K562 (cell line): ENCODE measurements around the gene MYO5C. TPM values are rescaled to one million over a fixed set of nuclear protein-coding genes. Genes with fewer than 3 reads are reported as not detected.

Experiments
- ATAC-seq: fragments of 200-7000 bp; cut with Tn5 transposase; 3 replicates; pipeline ENCODE4 v1.9.1; 2020; ENCODE audit warnings: moderate library complexity
- BruUV-seq: library from RNA; stranded (reverse); fragments of 400-500 nt; replicated peaks from 2 replicates; lab custom pipeline; 2021; lab: Mats Ljungman, UMichigan
- CTCF ChIA-PET: fragments of 300-600 bp; formaldehyde crosslinking; extraction: SDS; loops from one replicate; lab custom pipeline; 2021; ENCODE audit warnings: low intra/inter-chr PET ratio; lab: Yijun Ruan, JAX
- POLR2A ChIA-PET: fragments of 300-600, 350-650 bp; sonication (Branson Sonifier 250); formaldehyde crosslinking; extraction: SDS; loops from one replicate; lab custom pipeline; 2021; ENCODE audit warnings: antibody characterized with exemption, inconsistent platforms; lab: Yijun Ruan, JAX
- DNase-seq, 4 experiments: peaks; one replicate each; pipeline versions ENCODE4 v3.0.0 to v3.0.0-alpha.2; 2011 to 2018; ENCODE audit warnings: low spot score in 3 of 4, mixed read lengths in 3 of 4; ENCODE audit errors: extremely low read depth in 1 of 4
- FAIRE-seq: peaks from 2 replicates; lab custom pipeline; 2011; peaks lifted over from hg19 to GRCh38; lab: Jason Lieb, UNC
- H2AFZ ChIP-seq: 2 replicates; pipeline ENCODE4 v1.6.0; 2011; ENCODE audit warnings: low read depth, low read length, control low read depth, inconsistent platforms
- H3K27ac ChIP-seq: fragments of 200-600 bp; 3 replicates; pipeline ENCODE4 v1.8.0; 2011; ENCODE audit warnings: low read depth, mild to moderate bottlenecking, control low read depth, inconsistent platforms, low read length, moderate library complexity, mixed read lengths; ENCODE audit errors: extremely low read depth
- H3K27me3 ChIP-seq, 2 experiments: fragments of 300-600 bp in 1 of 2; 2 replicates in 1 of 2; 3 replicates in 1 of 2; pipeline versions ENCODE4 v1.6.0 to v1.8.0; 2011; ENCODE audit warnings: inconsistent platforms in 2 of 2, low read length in 2 of 2, mild to moderate bottlenecking in 1 of 2, mixed read lengths in 1 of 2, moderate library complexity in 1 of 2; ENCODE audit not compliant: control insufficient read depth in 2 of 2, insufficient read depth in 2 of 2
- H3K36me3 ChIP-seq: fragments of 300-600 bp; 3 replicates; pipeline ENCODE4 v1.8.0; 2011; ENCODE audit warnings: mild to moderate bottlenecking, low read length, inconsistent platforms; ENCODE audit not compliant: control insufficient read depth, insufficient read depth
- H3K4me1 ChIP-seq, 2 experiments: fragments of 200-600 bp in 1 of 2; replicated peaks in 1 of 2; 2 replicates in 1 of 2; 3 replicates in 1 of 2; pipeline versions ENCODE4 v1.5.1 to v1.8.0; 2011; ENCODE audit warnings: inconsistent platforms in 2 of 2, low read length in 2 of 2, mild to moderate bottlenecking in 1 of 2, mixed read lengths in 1 of 2, moderate library complexity in 1 of 2; ENCODE audit not compliant: control insufficient read depth in 2 of 2, insufficient read depth in 2 of 2
- H3K4me2 ChIP-seq: 2 replicates; pipeline ENCODE4 v1.6.1; 2011; ENCODE audit warnings: low read length, control low read depth, inconsistent platforms, mixed read lengths; ENCODE audit not compliant: insufficient read depth
- H3K4me3 ChIP-seq: fragments of 200-600 bp; sonication (generic), shearing (Covaris generic); 2 replicates; pipeline ENCODE4 v1.5.1; 2016; ENCODE audit warnings: control low read depth, inconsistent platforms
- H3K79me2 ChIP-seq: fragments of 200-600 bp; 3 replicates; pipeline ENCODE4 v1.8.0; 2011; ENCODE audit warnings: low read length, inconsistent platforms; ENCODE audit not compliant: control insufficient read depth, insufficient read depth
- H3K9ac ChIP-seq, 2 experiments: 2 replicates each; pipeline versions ENCODE4 v1.6.0 to v1.6.1; 2011; ENCODE audit warnings: low read depth in 2 of 2, low read length in 2 of 2, control low read depth in 1 of 2, inconsistent platforms in 1 of 2, mild to moderate bottlenecking in 1 of 2, mixed read lengths in 1 of 2; ENCODE audit not compliant: insufficient read depth in 1 of 2
- H3K9me1 ChIP-seq: one replicate; pipeline ENCODE4 v1.6.0; 2011; ENCODE audit warnings: inconsistent platforms, mild to moderate bottlenecking, low read length, moderate library complexity; ENCODE audit not compliant: control insufficient read depth, insufficient read depth
- H3K9me3 ChIP-seq: replicated peaks from 2 replicates; pipeline ENCODE4 v1.5.1; 2011; ENCODE audit warnings: low read depth, low read length, inconsistent platforms; ENCODE audit not compliant: control insufficient read depth, insufficient read depth
- H4K20me1 ChIP-seq: replicated peaks from 2 replicates; pipeline ENCODE4 v1.6.1; 2011; ENCODE audit warnings: low read length, inconsistent platforms, mixed read lengths; ENCODE audit not compliant: control insufficient read depth, insufficient read depth
- CC2D1A ChIP-seq: fragments of 450-650 bp; IDR thresholded peaks from 2 replicates; pipeline ENCODE4 v1.6.1; 2017; ENCODE audit warnings: mild to moderate bottlenecking
- CREB1 ChIP-seq, 2 experiments: sonication (generic) in 1 of 2; formaldehyde crosslinking in 1 of 2; IDR thresholded peaks; 2 replicates each; pipeline versions ENCODE4 v1.6.1 to v1.8.0; 2012 to 2022; ENCODE audit warnings: inconsistent platforms in 1 of 2, mild to moderate bottlenecking in 1 of 2, missing genetic modification reagents in 1 of 2, moderate library complexity in 1 of 2
- ETV5 ChIP-seq: sonication (generic); formaldehyde crosslinking; IDR thresholded peaks from 2 replicates; pipeline ENCODE4 v1.4.0; 2020; ENCODE audit warnings: low read depth, mild to moderate bottlenecking, missing genetic modification reagents
- HIVEP1 ChIP-seq: fragments of 250-450 bp; sonication (Bioruptor Pico); IDR thresholded peaks from 2 replicates; pipeline ENCODE4 v1.4.0; 2020; ENCODE audit warnings: mild to moderate bottlenecking
- NEUROD1 ChIP-seq: fragments of 150-350 bp; IDR thresholded peaks from 2 replicates; pipeline ENCODE4 v1.6.1; 2014; ENCODE audit warnings: borderline replicate concordance, low read length, low read depth; ENCODE audit not compliant: partially characterized antibody
- NR1H2 ChIP-seq: sonication (generic); formaldehyde crosslinking; IDR thresholded peaks from 2 replicates; pipeline ENCODE4 v1.4.0; 2020; ENCODE audit warnings: mild to moderate bottlenecking, missing genetic modification reagents
- PATZ1 ChIP-seq: fragments of 250-450 bp; sonication (Bioruptor Pico); IDR thresholded peaks from 2 replicates; pipeline ENCODE4 v1.5.0; 2020; ENCODE audit warnings: mild to moderate bottlenecking, borderline replicate concordance
- ZNF324 ChIP-seq: fragments of 250-450 bp; sonication (Bioruptor Pico); IDR thresholded peaks from 2 replicates; pipeline ENCODE4 v1.4.0; 2020; ENCODE audit warnings: mild to moderate bottlenecking
- ZNF589 ChIP-seq: fragments of 200-800 bp; sonication (Bioruptor generic); IDR thresholded peaks from 2 replicates; pipeline ENCODE4 v1.6.1; 2016; ENCODE audit warnings: low read depth, missing genetic modification characterization, missing compliant biosample characterization
- ZNF699 ChIP-seq: fragments of 250-450 bp; sonication (Bioruptor Pico); IDR thresholded peaks from 2 replicates; pipeline ENCODE4 v1.8.0; 2021; ENCODE audit warnings: mild to moderate bottlenecking, moderate library complexity; ENCODE audit not compliant: insufficient replicate concordance
- WGBS: fragments of 100-300 bp; shearing (Covaris generic); methylation state at CpG from one replicate; pipeline ENCODE4 v1.1.6; 2016; ENCODE audit warnings: low coverage, mixed read lengths; ENCODE audit not compliant: insufficient coverage; ENCODE audit errors: missing lambda C conversion rate; 5-methylcytosine and 5-hydroxymethylcytosine counted together
- in situ Hi-C: fragments of 300-500 bp; cut with MboI; formaldehyde crosslinking; loops from 4 replicates; pipeline ENCODE4 v1.15.0; 2018; ENCODE audit warnings: inconsistent platforms, mixed read lengths
- intact Hi-C: fragments of 100-400 bp; cut with micrococcal nuclease; formaldehyde crosslinking; loops from 2 replicates; pipeline ENCODE4 v1.14.2; 2022
- polyA plus RNA-seq, 8 experiments: library from polyadenylated mRNA; depleted of rRNA in 4 of 8; stranded (reverse) in 5 of 8; unstranded in 3 of 8; fragments of >200 nt; fragmentation: Nextera tagmentation in 2 of 8; fragmentation: Illumina TruSeq in 1 of 8; extraction: Ambion mirVana in 2 of 8; extraction: Trizol in 1 of 8; gene quantifications; 2 replicates each; pipeline versions ENCODE4 v1.2.1 to v1.2.3, GENCODE V29; 2011 to 2014; ENCODE audit warnings: inconsistent platforms in 1 of 8, missing spikeins in 1 of 8
- total RNA-seq, 7 experiments: library from RNA; depleted of rRNA in 6 of 7; stranded (reverse); fragments of >200 nt in 6 of 7; fragmentation: Illumina TruSeq in 2 of 7; extraction: Trizol in 2 of 7; gene quantifications; 2 replicates each; pipeline versions ENCODE4 v1.2.1 to v1.2.3, GENCODE V29; 2011 to 2021; ENCODE audit warnings: low replicate concordance in 1 of 7

MYO5C gene
- total and polyA plus RNA-seq, 9 of the 15 experiments (the other 6 are each of a cell fraction or from before 2014, with no cell fraction given) = 0.01 to 0.24 TPM; not detected in 7

- ChIA-PET POLR2A (no interaction called here), CTCF (no interaction called here)
- intact Hi-C loops = no loop called here
- Histone ChIP-seq H3K9ac (no peak overlapping the region), H3K79me2 (no peaks in the 10 kb centered on the region), H3K27ac (no peak overlapping the region), H3K4me3 (no peak overlapping the region), H3K36me3 (no peaks in the 10 kb centered on the region), H4K20me1 (no peaks in the 10 kb centered on the region), H3K4me2 (no peak overlapping the region), H2AFZ (no peak overlapping the region), H3K9me3 (no peaks in the 10 kb centered on the region), H3K4me1 (peaks cover 0 to 2% of the 10 kb centered on the region in 2 experiments; a peak in 1 of 5 replicates), H3K9me1 (no peaks in the 10 kb centered on the region), H3K27me3 (peaks cover 15 to 19% of the 10 kb centered on the region in 2 experiments)
- no peak for DNase-seq
- WGBS = 7% methylated on average over 3 of the region's 4 CpGs
- BruUV-seq = no TSS peak
- no peak for TF ChIP-seq CC2D1A
- TF ChIP-seq NR1H2 = no peak
- TF ChIP-seq ZNF699 (CRISPR knock-in tag) = no peak
- no peak for TF ChIP-seq HIVEP1 (CRISPR knock-in tag)
- no peak for TF ChIP-seq CREB1 (IDR thresholded peaks at IDR 0.05)
- no peak for TF ChIP-seq CREB1 (CRISPR knock-in tag; IDR thresholded peaks at IDR 0.05)
- TF ChIP-seq ZNF589 (CRISPR knock-in tag) = no peak
- TF ChIP-seq PATZ1 = no peak
- no peak for TF ChIP-seq ETV5 (CRISPR knock-in tag)
- TF ChIP-seq NEUROD1 = no peak
- no peak for TF ChIP-seq ZNF324 (CRISPR knock-in tag)
- no peak for ATAC-seq
- no peak for FAIRE-seq
- in situ Hi-C loops = no loop called here
Observed at GRCh38 chr15:52218816-52219215, 76.8 kb downstream of the MYO5C start.
